Fibroblast of lung (primary cell): ENCODE measurements around the gene NKAIN2.

ENCODE experiments used
- CTCF ChIP-seq, 2 donors: IDR thresholded peaks in 1 of 2; conservative IDR thresholded peaks in 1 of 2; 1 replicate in 1 of 2; 2 replicates in 1 of 2; pipeline ENCODE4 v1.5.1; 2011 to 2012; ENCODE audit warnings: low read length in 2 of 2, control low read depth in 1 of 2, inconsistent platforms in 1 of 2, low read depth in 1 of 2, mild to moderate bottlenecking in 1 of 2
- EZH2 ChIP-seq: IDR thresholded peaks from 2 replicates; pipeline ENCODE4 v1.5.1; 2012; ENCODE audit warnings: low read length, control low read depth, mild to moderate bottlenecking; ENCODE audit errors: missing control alignments

GRCh38 chr6:124368131-124368530, 564.5 kb downstream of the NKAIN2 start:
- no peak for TF ChIP-seq CTCF (conservative IDR thresholded peaks at IDR 0.05 in 1 of 2, IDR thresholded peaks at IDR 0.05 in 1 of 2; ENCODE audit: low read depth in 1 of 2, low read length in 2 of 2)
- no peak for TF ChIP-seq EZH2
